K562 (cell line): ENCODE measurements around the gene CFAP97D2. TPM values are rescaled to one million over a fixed set of nuclear protein-coding genes. Genes with fewer than 3 reads are reported as not detected.
A peak's percentile ranks its signal among the peaks of the same experiment; 100 is the strongest.

Experiments
- ATAC-seq: fragments of 200-7000 bp; cut with Tn5 transposase; 3 replicates; pipeline ENCODE4 v1.9.1; 2020; ENCODE audit warnings: moderate library complexity
- BruUV-seq: library from RNA; stranded (reverse); fragments of 400-500 nt; replicated peaks from 2 replicates; lab custom pipeline; 2021; lab: Mats Ljungman, UMichigan
- CTCF ChIA-PET: fragments of 300-600 bp; formaldehyde crosslinking; extraction: SDS; loops from one replicate; lab custom pipeline; 2021; ENCODE audit warnings: low intra/inter-chr PET ratio; lab: Yijun Ruan, JAX
- POLR2A ChIA-PET: fragments of 300-600, 350-650 bp; sonication (Branson Sonifier 250); formaldehyde crosslinking; extraction: SDS; loops from one replicate; lab custom pipeline; 2021; ENCODE audit warnings: antibody characterized with exemption, inconsistent platforms; lab: Yijun Ruan, JAX
- DNase-seq, 4 experiments: peaks; one replicate each; pipeline versions ENCODE4 v3.0.0 to v3.0.0-alpha.2; 2011 to 2018; ENCODE audit warnings: low spot score in 3 of 4, mixed read lengths in 3 of 4; ENCODE audit errors: extremely low read depth in 1 of 4
- FAIRE-seq: peaks from 2 replicates; lab custom pipeline; 2011; peaks lifted over from hg19 to GRCh38; lab: Jason Lieb, UNC
- H2AFZ ChIP-seq: 2 replicates; pipeline ENCODE4 v1.6.0; 2011; ENCODE audit warnings: low read depth, low read length, control low read depth, inconsistent platforms
- H3K27ac ChIP-seq: fragments of 200-600 bp; 3 replicates; pipeline ENCODE4 v1.8.0; 2011; ENCODE audit warnings: low read depth, mild to moderate bottlenecking, control low read depth, inconsistent platforms, low read length, moderate library complexity, mixed read lengths; ENCODE audit errors: extremely low read depth
- H3K27me3 ChIP-seq, 2 experiments: fragments of 300-600 bp in 1 of 2; 2 replicates in 1 of 2; 3 replicates in 1 of 2; pipeline versions ENCODE4 v1.6.0 to v1.8.0; 2011; ENCODE audit warnings: inconsistent platforms in 2 of 2, low read length in 2 of 2, mild to moderate bottlenecking in 1 of 2, mixed read lengths in 1 of 2, moderate library complexity in 1 of 2; ENCODE audit not compliant: control insufficient read depth in 2 of 2, insufficient read depth in 2 of 2
- H3K36me3 ChIP-seq: fragments of 300-600 bp; 3 replicates; pipeline ENCODE4 v1.8.0; 2011; ENCODE audit warnings: mild to moderate bottlenecking, low read length, inconsistent platforms; ENCODE audit not compliant: control insufficient read depth, insufficient read depth
- H3K4me1 ChIP-seq, 2 experiments: fragments of 200-600 bp in 1 of 2; replicated peaks in 1 of 2; 2 replicates in 1 of 2; 3 replicates in 1 of 2; pipeline versions ENCODE4 v1.5.1 to v1.8.0; 2011; ENCODE audit warnings: inconsistent platforms in 2 of 2, low read length in 2 of 2, mild to moderate bottlenecking in 1 of 2, mixed read lengths in 1 of 2, moderate library complexity in 1 of 2; ENCODE audit not compliant: control insufficient read depth in 2 of 2, insufficient read depth in 2 of 2
- H3K4me2 ChIP-seq: 2 replicates; pipeline ENCODE4 v1.6.1; 2011; ENCODE audit warnings: low read length, control low read depth, inconsistent platforms, mixed read lengths; ENCODE audit not compliant: insufficient read depth
- H3K4me3 ChIP-seq: fragments of 200-600 bp; sonication (generic), shearing (Covaris generic); 2 replicates; pipeline ENCODE4 v1.5.1; 2016; ENCODE audit warnings: control low read depth, inconsistent platforms
- H3K79me2 ChIP-seq: fragments of 200-600 bp; 3 replicates; pipeline ENCODE4 v1.8.0; 2011; ENCODE audit warnings: low read length, inconsistent platforms; ENCODE audit not compliant: control insufficient read depth, insufficient read depth
- H3K9ac ChIP-seq, 2 experiments: 2 replicates each; pipeline versions ENCODE4 v1.6.0 to v1.6.1; 2011; ENCODE audit warnings: low read depth in 2 of 2, low read length in 2 of 2, control low read depth in 1 of 2, inconsistent platforms in 1 of 2, mild to moderate bottlenecking in 1 of 2, mixed read lengths in 1 of 2; ENCODE audit not compliant: insufficient read depth in 1 of 2
- H3K9me1 ChIP-seq: one replicate; pipeline ENCODE4 v1.6.0; 2011; ENCODE audit warnings: inconsistent platforms, mild to moderate bottlenecking, low read length, moderate library complexity; ENCODE audit not compliant: control insufficient read depth, insufficient read depth
- H3K9me3 ChIP-seq: replicated peaks from 2 replicates; pipeline ENCODE4 v1.5.1; 2011; ENCODE audit warnings: low read depth, low read length, inconsistent platforms; ENCODE audit not compliant: control insufficient read depth, insufficient read depth
- H4K20me1 ChIP-seq: replicated peaks from 2 replicates; pipeline ENCODE4 v1.6.1; 2011; ENCODE audit warnings: low read length, inconsistent platforms, mixed read lengths; ENCODE audit not compliant: control insufficient read depth, insufficient read depth
- L3MBTL2 ChIP-seq: fragments of 450-650 bp; IDR thresholded peaks from 2 replicates; pipeline ENCODE4 v1.6.1; 2016; ENCODE audit warnings: mild to moderate bottlenecking, moderate library complexity
- MAZ ChIP-seq, 2 experiments: fragments of 450-650 bp in 1 of 2; sonication (generic) in 1 of 2; formaldehyde crosslinking; IDR thresholded peaks in 1 of 2; conservative IDR thresholded peaks in 1 of 2; 2 replicates each; pipeline versions ENCODE4 v1.4.0 to v1.5.0; 2020; ENCODE audit warnings: mild to moderate bottlenecking in 1 of 2, missing genetic modification reagents in 1 of 2
- MGA ChIP-seq: fragments of 450-650 bp; IDR thresholded peaks from 2 replicates; pipeline ENCODE4 v1.6.1; 2016; ENCODE audit warnings: mild to moderate bottlenecking, moderate library complexity
- NR2C2 ChIP-seq, 2 experiments: fragments of 200-800 bp in 1 of 2; sonication (Bioruptor generic) in 1 of 2; sonication (generic) in 1 of 2; formaldehyde crosslinking in 1 of 2; IDR thresholded peaks; 2 replicates each; pipeline versions ENCODE4 v1.6.1 to v1.8.0; 2016 to 2022; ENCODE audit warnings: mild to moderate bottlenecking in 1 of 2, missing compliant biosample characterization in 1 of 2, missing genetic modification characterization in 1 of 2, missing genetic modification reagents in 1 of 2
- PPARD ChIP-seq: fragments of 250-450 bp; sonication (Bioruptor Pico); IDR thresholded peaks from 2 replicates; pipeline ENCODE4 v1.8.0; 2022; ENCODE audit warnings: inconsistent platforms, mild to moderate bottlenecking, moderate library complexity
- ZBTB9 ChIP-seq: fragments of 450-650 bp; formaldehyde crosslinking; IDR thresholded peaks from 2 replicates; pipeline ENCODE4 v1.4.0; 2020; ENCODE audit warnings: mild to moderate bottlenecking, moderate library complexity
- WGBS: fragments of 100-300 bp; shearing (Covaris generic); methylation state at CpG from one replicate; pipeline ENCODE4 v1.1.6; 2016; ENCODE audit warnings: low coverage, mixed read lengths; ENCODE audit not compliant: insufficient coverage; ENCODE audit errors: missing lambda C conversion rate; 5-methylcytosine and 5-hydroxymethylcytosine counted together
- in situ Hi-C: fragments of 300-500 bp; cut with MboI; formaldehyde crosslinking; loops from 4 replicates; pipeline ENCODE4 v1.15.0; 2018; ENCODE audit warnings: inconsistent platforms, mixed read lengths
- intact Hi-C: fragments of 100-400 bp; cut with micrococcal nuclease; formaldehyde crosslinking; loops from 2 replicates; pipeline ENCODE4 v1.14.2; 2022
- polyA plus RNA-seq, 8 experiments: library from polyadenylated mRNA; depleted of rRNA in 4 of 8; stranded (reverse) in 5 of 8; unstranded in 3 of 8; fragments of >200 nt; fragmentation: Nextera tagmentation in 2 of 8; fragmentation: Illumina TruSeq in 1 of 8; extraction: Ambion mirVana in 2 of 8; extraction: Trizol in 1 of 8; gene quantifications; 2 replicates each; pipeline versions ENCODE4 v1.2.1 to v1.2.3, GENCODE V29; 2011 to 2014; ENCODE audit warnings: inconsistent platforms in 1 of 8, missing spikeins in 1 of 8
- total RNA-seq, 7 experiments: library from RNA; depleted of rRNA in 6 of 7; stranded (reverse); fragments of >200 nt in 6 of 7; fragmentation: Illumina TruSeq in 2 of 7; extraction: Trizol in 2 of 7; gene quantifications; 2 replicates each; pipeline versions ENCODE4 v1.2.1 to v1.2.3, GENCODE V29; 2011 to 2021; ENCODE audit warnings: low replicate concordance in 1 of 7

The CFAP97D2 gene
- total and polyA plus RNA-seq, 9 of the 15 experiments (the other 6 are each of a cell fraction or from before 2014, with no cell fraction given) = not detected

- Histone ChIP-seq H3K27ac (no peak overlapping the region), H3K9me1 (no peaks in the 10 kb centered on the region), H3K9me3 (no peaks in the 10 kb centered on the region), H3K4me3 (no peak overlapping the region), H3K4me2 (no peak overlapping the region), H4K20me1 (no peaks in the 10 kb centered on the region), H2AFZ (0 out of 2 replicates have a peak overlapping the region, but pooled peaks have one; percentile 25), H3K9ac (0 out of 4 replicates have a peak overlapping the region, but pooled peaks of 1 of the 2 experiments have one; percentile 45), H3K36me3 (no peaks in the 10 kb centered on the region), H3K4me1 (peaks cover 15 to 44% of the 10 kb centered on the region in 2 experiments; a peak in 3 of 5 replicates), H3K27me3 (no peaks in the 10 kb centered on the region), H3K79me2 (no peaks in the 10 kb centered on the region)
- peak; percentile 53 for ATAC-seq
- no TSS peak for BruUV-seq
- ChIA-PET POLR2A (interaction anchor here (0.7 to 0.9 kb wide), 2 partner anchors 9 to 71 kb away, joined by 3 read pairs; no protein-coding TSS in a partner anchor), CTCF (interaction anchor here (0.6 kb wide), 1 partner anchor 179 kb away, joined by 3 read pairs; no protein-coding TSS in a partner anchor)
- in situ Hi-C loops = no loop called here
- intact Hi-C loops = no loop called here
- DNase-seq = peak in 2 of 4 experiments; percentile 30 to 34
- FAIRE-seq = no peak
- 68% methylated on average over 21 of the region's 28 CpGs for WGBS
- TF ChIP-seq PPARD (CRISPR knock-in tag) (no peak), MGA (peak; percentile 64), MAZ (CRISPR knock-in tag; conservative IDR thresholded peaks at IDR 0.05 in 1 of 2, IDR thresholded peaks at IDR 0.05 in 1 of 2) (peak; percentile 23 to 41; a peak in 2 of 4 replicates), L3MBTL2 (peak; percentile 83), ZBTB9 (CRISPR knock-in tag) (peak; percentile 43; the same call in 1 of the 2 replicates), NR2C2 (CRISPR knock-in tag; IDR thresholded peaks at IDR 0.05) (no peak), NR2C2 (tag; IDR thresholded peaks at IDR 0.05) (peak; percentile 38)
These were observed 36.2 kb upstream of the CFAP97D2 start for GRCh38 chr13:114142640-114143490.
